ENCODE results near the gene UBTF.

Gene UBTF

DNA sequence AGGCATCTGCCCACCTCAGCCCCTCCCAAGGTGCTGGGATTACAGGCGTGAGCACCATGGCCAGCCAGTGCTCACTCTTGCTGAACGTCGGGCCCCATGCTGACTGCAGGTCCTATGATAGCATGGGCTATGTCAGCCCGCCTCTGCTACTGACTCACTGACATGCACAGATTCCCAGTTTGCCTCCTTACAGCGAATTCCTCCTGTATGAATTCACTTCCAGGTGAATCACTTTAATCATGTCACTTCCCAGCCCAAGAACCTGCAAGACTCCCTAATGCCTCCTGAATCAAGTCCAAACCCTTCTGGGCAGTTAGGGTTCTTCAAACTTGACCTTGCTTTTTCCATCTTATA lies 16.1 kb upstream of the UBTF start:
- H2AFZ ChIP-seq (ENCODE audit: low read length): no peak overlapping the region
- H3K27me3 ChIP-seq (ENCODE audit: insufficient read depth, low read length): peaks cover 8% of the 10 kb centered on the region; the same call in 1 of the 2 replicates
- H3F3A ChIP-seq (ENCODE audit: insufficient read depth, low read length): no peaks in the 10 kb centered on the region
- no peaks in the 10 kb centered on the region for H3K9me2 ChIP-seq (ENCODE audit: low read depth, low read length)
- no peaks in the 10 kb centered on the region for H3K9me3 ChIP-seq (ENCODE audit: low read length)
- H3K4me3 ChIP-seq (ENCODE audit: low read depth, low read length, poor library complexity, severe bottlenecking): no peak overlapping the region
- no peaks in the 10 kb centered on the region for H3K79me2 ChIP-seq (ENCODE audit: insufficient read depth, low read length)
- no peak overlapping the region for H3K9ac ChIP-seq (ENCODE audit: low read length)
- H3K4me2 ChIP-seq (ENCODE audit: low read length): no peak overlapping the region
- no peaks in the 10 kb centered on the region for H3K36me3 ChIP-seq (ENCODE audit: insufficient read depth, low read length)
- no peaks in the 10 kb centered on the region for H4K20me1 ChIP-seq (ENCODE audit: insufficient read depth, low read length)
- TF ChIP-seq EZH2 (IDR thresholded peaks at IDR 0.05; ENCODE audit: borderline replicate concordance, low read length): no peak
- TF ChIP-seq, protein P1, sequence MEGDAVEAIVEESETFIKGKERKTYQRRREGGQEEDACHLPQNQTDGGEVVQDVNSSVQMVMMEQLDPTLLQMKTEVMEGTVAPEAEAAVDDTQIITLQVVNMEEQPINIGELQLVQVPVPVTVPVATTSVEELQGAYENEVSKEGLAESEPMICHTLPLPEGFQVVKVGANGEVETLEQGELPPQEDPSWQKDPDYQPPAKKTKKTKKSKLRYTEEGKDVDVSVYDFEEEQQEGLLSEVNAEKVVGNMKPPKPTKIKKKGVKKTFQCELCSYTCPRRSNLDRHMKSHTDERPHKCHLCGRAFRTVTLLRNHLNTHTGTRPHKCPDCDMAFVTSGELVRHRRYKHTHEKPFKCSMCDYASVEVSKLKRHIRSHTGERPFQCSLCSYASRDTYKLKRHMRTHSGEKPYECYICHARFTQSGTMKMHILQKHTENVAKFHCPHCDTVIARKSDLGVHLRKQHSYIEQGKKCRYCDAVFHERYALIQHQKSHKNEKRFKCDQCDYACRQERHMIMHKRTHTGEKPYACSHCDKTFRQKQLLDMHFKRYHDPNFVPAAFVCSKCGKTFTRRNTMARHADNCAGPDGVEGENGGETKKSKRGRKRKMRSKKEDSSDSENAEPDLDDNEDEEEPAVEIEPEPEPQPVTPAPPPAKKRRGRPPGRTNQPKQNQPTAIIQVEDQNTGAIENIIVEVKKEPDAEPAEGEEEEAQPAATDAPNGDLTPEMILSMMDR (IDR thresholded peaks at IDR 0.05; ENCODE audit: low read length): no peak
- H3K4me1 ChIP-seq (ENCODE audit: insufficient read depth, low read length, severe bottlenecking): no peaks in the 10 kb centered on the region
- H3K27ac ChIP-seq (ENCODE audit: low read depth, low read length, poor library complexity, severe bottlenecking): no peak overlapping the region

- no peaks in the 10 kb centered on the region for H3K79me2 ChIP-seq (ENCODE audit: insufficient read depth, low read length)
These were observed 14.1 kb upstream of the UBTF start for GRCh38 chr17:44233582-44233981.

DNA sequence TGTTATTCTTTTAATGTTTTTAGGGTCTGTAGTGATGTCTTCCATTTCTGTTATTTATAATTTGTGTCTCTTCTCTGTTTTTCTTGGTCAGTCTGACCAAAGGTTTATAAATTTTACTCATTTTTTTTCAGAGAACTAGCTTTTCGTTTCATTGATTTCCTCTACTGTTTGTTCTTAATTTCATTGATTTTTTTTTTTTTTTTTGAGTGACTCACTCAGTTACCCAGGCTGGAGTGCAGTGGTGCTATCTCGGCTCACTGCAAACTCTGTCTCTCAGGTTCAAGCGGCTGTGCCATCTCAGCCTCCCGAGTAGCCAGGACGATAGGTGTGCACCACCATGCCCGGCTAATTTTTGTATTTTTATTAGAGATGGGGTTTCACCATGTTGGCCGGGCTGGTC lies 12.6 kb upstream of the UBTF start:
- H3K9me2 ChIP-seq (ENCODE audit: low read depth, low read length): no peaks in the 10 kb centered on the region
- TF ChIP-seq EZH2 (IDR thresholded peaks at IDR 0.05; ENCODE audit: borderline replicate concordance, low read length): no peak
- TF ChIP-seq, protein P1 (IDR thresholded peaks at IDR 0.05; ENCODE audit: low read length): no peak
- no peaks in the 10 kb centered on the region for H4K20me1 ChIP-seq (ENCODE audit: insufficient read depth, low read length)
- no peaks in the 10 kb centered on the region for H3F3A ChIP-seq (ENCODE audit: insufficient read depth, low read length)
- no peak overlapping the region for H2AFZ ChIP-seq (ENCODE audit: low read length)
- H3K4me2 ChIP-seq (ENCODE audit: low read length): no peak overlapping the region
- no peaks in the 10 kb centered on the region for H3K4me1 ChIP-seq (ENCODE audit: insufficient read depth, low read length, severe bottlenecking)
- no peaks in the 10 kb centered on the region for H3K36me3 ChIP-seq (ENCODE audit: insufficient read depth, low read length)
- H3K4me3 ChIP-seq (ENCODE audit: low read depth, low read length, poor library complexity, severe bottlenecking): no peak overlapping the region
- no peak overlapping the region for H3K27ac ChIP-seq (ENCODE audit: low read depth, low read length, poor library complexity, severe bottlenecking)
- H3K27me3 ChIP-seq (ENCODE audit: insufficient read depth, low read length): peaks cover 8% of the 10 kb centered on the region; the same call in 1 of the 2 replicates
- no peaks in the 10 kb centered on the region for H3K79me2 ChIP-seq (ENCODE audit: insufficient read depth, low read length)
- no peak overlapping the region for H3K9ac ChIP-seq (ENCODE audit: low read length)
- H3K9me3 ChIP-seq (ENCODE audit: low read length): no peaks in the 10 kb centered on the region

More at GRCh38 chr17:44233582-44233981, 14.1 kb upstream of the UBTF start:
- H3F3A ChIP-seq (ENCODE audit: insufficient read depth, low read length): no peaks in the 10 kb centered on the region
- H3K27ac ChIP-seq (ENCODE audit: low read depth, low read length, poor library complexity, severe bottlenecking): no peak overlapping the region
- H3K36me3 ChIP-seq (ENCODE audit: insufficient read depth, low read length): no peaks in the 10 kb centered on the region
- H3K9ac ChIP-seq (ENCODE audit: low read length): no peak overlapping the region
- peaks cover 8% of the 10 kb centered on the region; the same call in 1 of the 2 replicates for H3K27me3 ChIP-seq (ENCODE audit: insufficient read depth, low read length)
- no peaks in the 10 kb centered on the region for H4K20me1 ChIP-seq (ENCODE audit: insufficient read depth, low read length)
- no peak overlapping the region for H3K4me3 ChIP-seq (ENCODE audit: low read depth, low read length, poor library complexity, severe bottlenecking)
- H3K9me3 ChIP-seq (ENCODE audit: low read length): no peaks in the 10 kb centered on the region
- TF ChIP-seq, protein P1 (IDR thresholded peaks at IDR 0.05; ENCODE audit: low read length): no peak
- TF ChIP-seq EZH2 (IDR thresholded peaks at IDR 0.05; ENCODE audit: borderline replicate concordance, low read length): no peak
- H3K4me2 ChIP-seq (ENCODE audit: low read length): no peak overlapping the region
- H3K9me2 ChIP-seq (ENCODE audit: low read depth, low read length): no peaks in the 10 kb centered on the region
- H3K4me1 ChIP-seq (ENCODE audit: insufficient read depth, low read length, severe bottlenecking): no peaks in the 10 kb centered on the region
- H2AFZ ChIP-seq (ENCODE audit: low read length): no peak overlapping the region
